Transverse colon (tissue), 4 donors: ENCODE measurements around the gene PPP1R3D. TPM values are rescaled to one million over a fixed set of nuclear protein-coding genes. Genes with fewer than 3 reads are reported as not detected.

Experiments
- DNase-seq: peaks from one replicate; pipeline ENCODE4 v3.0.0-alpha.2; 2019
- H3K27ac ChIP-seq, 4 donors: fragments of 200-600 bp; sonication (generic); 2 replicates each; pipeline ENCODE4 v1.5.1; 2016 to 2018; ENCODE audit warnings: inconsistent platforms in 4 of 4
- H3K27me3 ChIP-seq: fragments of 200-600 bp; sonication (generic); 2 replicates; pipeline ENCODE4 v1.5.1; 2017; ENCODE audit warnings: inconsistent platforms
- H3K36me3 ChIP-seq, 4 donors: fragments of 200-600 bp; sonication (generic); 2 replicates each; pipeline ENCODE4 v1.5.1; 2017 to 2019; ENCODE audit warnings: inconsistent platforms in 4 of 4
- H3K4me1 ChIP-seq, 4 donors: fragments of 200-600 bp; sonication (generic); 2 replicates each; pipeline ENCODE4 v1.5.1; 2017 to 2020; ENCODE audit warnings: inconsistent platforms in 4 of 4
- H3K4me3 ChIP-seq, 4 donors: fragments of 200-600 bp; sonication (generic); 1 replicate in 1 of 4; 2 replicates in 3 of 4; pipeline versions ENCODE4 v1.5.1 to v1.6.1; 2017 to 2019; ENCODE audit warnings: inconsistent platforms in 4 of 4
- H3K9me3 ChIP-seq, 2 donors: fragments of 200-600 bp; sonication (generic); 2 replicates each; pipeline ENCODE4 v1.5.1; 2017 to 2019; ENCODE audit warnings: inconsistent platforms in 2 of 2
- CTCF ChIP-seq, 5 experiments: fragments of 200-600 bp in 3 of 5; fragments of 450-650 bp in 2 of 5; sonication (generic) in 3 of 5; IDR thresholded peaks; 1 replicate in 2 of 5; 2 replicates in 3 of 5; pipeline ENCODE4 v1.5.1; 2016 to 2017; ENCODE audit warnings: antibody characterized with exemption in 5 of 5, inconsistent platforms in 3 of 5, mild to moderate bottlenecking in 2 of 5, moderate library complexity in 1 of 5
- EP300 ChIP-seq: sonication (generic); formaldehyde crosslinking; IDR thresholded peaks from one replicate; pipeline ENCODE4 v1.6.1; 2017; ENCODE audit warnings: antibody characterized with exemption, low read depth
- POLR2A ChIP-seq: fragments of 450-650 bp; IDR thresholded peaks from one replicate; pipeline ENCODE4 v1.6.1; 2016; ENCODE audit warnings: antibody characterized with exemption, mild to moderate bottlenecking, moderate library complexity
- POLR2AphosphoS5 ChIP-seq, 3 donors: sonication (generic); formaldehyde crosslinking; IDR thresholded peaks; one replicate each; pipeline ENCODE4 v1.6.1; 2016; ENCODE audit warnings: antibody characterized with exemption in 3 of 3
- WGBS, 2 donors: methylation state at CpG; one replicate each; pipeline ENCODE4 v1.1.5; 2018; ENCODE audit warnings: low coverage in 1 of 2; 5-methylcytosine and 5-hydroxymethylcytosine counted together
- in situ Hi-C, 4 donors: fragments of 200-750 bp; cut with MboI; loops; one replicate each; pipeline versions ENCODE4 v1.15.0 to v1.15.1; 2017; ENCODE audit warnings: low sequenced_read_pairs in 3 of 4, low pct_ligation_motif_present in 1 of 4, low pct_unique_long_range_greater_than_20kb in 1 of 4
- intact Hi-C: fragments of 100-400 bp; cut with DNase I; formaldehyde crosslinking; loops from one replicate; pipeline ENCODE4 v1.15.1; 2023; ENCODE audit warnings: low total_unique reads
- total RNA-seq, 4 donors: library from RNA; depleted of rRNA; stranded (reverse); fragments of >200 nt; gene quantifications; one replicate each; pipeline ENCODE4 v1.1.0, GENCODE V29; 2016

PPP1R3D gene
- total RNA-seq, 4 donors from 2014 or later = 6.0 to 17.6 (median 12.2) TPM

DNA sequence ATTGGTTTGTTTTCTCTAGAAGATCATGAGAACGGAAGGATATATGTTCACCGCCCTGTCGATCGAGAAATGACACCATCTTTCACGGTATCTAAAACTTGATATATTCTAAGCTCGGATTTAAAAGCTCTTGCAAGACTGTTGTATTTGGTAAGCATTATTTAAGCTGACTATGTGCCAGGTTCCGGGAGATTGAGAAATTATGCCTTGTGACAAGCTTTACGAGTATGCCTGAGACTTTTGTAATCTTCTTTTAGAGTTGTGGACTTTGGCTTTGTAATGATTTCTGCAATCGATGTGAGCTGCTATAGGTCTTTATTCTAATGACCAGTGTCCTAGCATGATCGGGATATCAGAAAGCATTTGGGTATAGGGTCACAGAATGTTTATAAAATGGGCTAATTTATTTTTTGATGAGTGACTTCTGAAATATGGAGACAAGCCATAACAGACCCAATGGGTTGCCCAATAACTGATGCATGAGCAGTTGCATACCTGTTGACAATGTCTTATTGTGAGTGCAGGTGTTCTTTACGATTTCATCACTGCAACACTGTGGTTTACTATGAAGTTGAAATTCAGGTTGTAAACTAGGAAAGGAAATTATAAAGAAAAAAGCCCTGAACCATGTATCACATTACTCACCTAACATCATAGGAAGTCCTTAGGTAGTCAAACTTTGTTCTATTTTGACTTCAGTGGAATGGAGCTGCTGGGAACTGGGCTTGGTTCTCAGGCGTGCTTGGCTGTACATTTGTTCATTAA, 32.1 kb upstream of the PPP1R3D start:
- Histone ChIP-seq H3K27me3 (no peaks in the 10 kb centered on the region), H3K4me1 (peaks cover 0 to 5% (median 2%) of the 10 kb centered on the region in 4 donors), H3K36me3 (no peaks in the 10 kb centered on the region), H3K4me3 (no peak overlapping the region), H3K9me3 (no peaks in the 10 kb centered on the region), H3K27ac (no peak overlapping the region)
- no peak for DNase-seq
- intact Hi-C loops (no loop called here), in situ Hi-C loops (no loop called here)
- WGBS, 2 donors = 58 to 63% methylated on average over 12 of the region's 12 CpGs
- TF ChIP-seq EP300 (no peak), CTCF (IDR thresholded peaks at IDR 0.05) (no peak), POLR2A (no peak), POLR2AphosphoS5 (IDR thresholded peaks at IDR 0.05) (no peak)

DNA sequence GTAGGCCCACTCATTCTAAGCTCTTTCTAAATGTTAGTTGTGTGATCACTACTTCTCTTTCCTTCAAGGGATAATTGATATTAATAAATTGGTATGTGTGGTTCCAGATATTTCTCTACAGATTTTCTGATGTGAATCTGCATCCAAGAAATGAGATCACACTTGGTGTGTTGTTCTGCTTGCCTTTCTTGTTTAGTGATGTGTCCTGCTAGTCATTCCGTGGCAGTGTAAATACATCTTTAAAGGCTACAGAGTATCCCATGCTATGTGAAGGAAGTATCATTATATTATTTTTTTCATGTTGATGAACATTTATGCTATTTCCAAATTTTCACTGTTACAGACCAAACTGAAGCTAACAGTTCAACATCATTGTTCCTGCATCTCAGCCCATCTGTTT, 31.3 kb upstream of the PPP1R3D start:
- H3K4me3 ChIP-seq = no peak overlapping the region

DNA sequence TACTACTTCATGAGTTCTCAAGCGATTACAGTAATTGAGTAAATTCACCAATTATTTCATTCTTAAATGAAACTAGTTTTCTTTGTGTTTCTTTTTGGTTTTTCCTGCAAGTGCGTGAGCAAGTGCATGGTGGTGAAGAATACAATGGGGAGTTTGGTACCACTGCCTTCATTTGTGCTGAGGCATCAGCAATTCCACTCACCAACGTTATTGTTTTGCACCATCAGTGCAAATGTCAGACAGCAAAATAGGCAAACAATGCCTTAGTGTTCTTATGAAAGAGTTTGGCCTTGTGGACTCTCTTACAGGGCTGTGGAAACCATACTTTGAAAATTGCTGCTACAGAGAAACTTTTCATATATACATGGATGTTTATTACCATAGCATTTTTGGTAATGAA, 26.3 kb upstream of the PPP1R3D start:
- in situ Hi-C loops = no loop called here
- Histone ChIP-seq H3K36me3 (no peaks in the 10 kb centered on the region), H3K27me3 (no peaks in the 10 kb centered on the region), H3K27ac (no peak overlapping the region), H3K4me3 (no peak overlapping the region), H3K9me3 (no peaks in the 10 kb centered on the region), H3K4me1 (peaks cover 0 to 3% (median 0%) of the 10 kb centered on the region in 4 donors)
- no peak for DNase-seq
- 77 to 79% methylated on average over 3 of the region's 3 CpGs for WGBS, 2 donors
- intact Hi-C loops = no loop called here
- TF ChIP-seq CTCF (IDR thresholded peaks at IDR 0.05) (no peak), POLR2A (no peak), POLR2AphosphoS5 (IDR thresholded peaks at IDR 0.05) (no peak), EP300 (no peak)

More for the DNA sequence above, 31.3 kb upstream of the PPP1R3D start:
- Histone ChIP-seq H3K9me3 (no peaks in the 10 kb centered on the region), H3K27me3 (no peaks in the 10 kb centered on the region), H3K36me3 (no peaks in the 10 kb centered on the region), H3K27ac (no peak overlapping the region), H3K4me1 (peaks cover 0 to 5% (median 2%) of the 10 kb centered on the region in 4 donors)
- WGBS, 2 donors = 71 to 81% methylated on average over 1 of the region's 1 CpG
- intact Hi-C loops (no loop called here), in situ Hi-C loops (no loop called here)
- DNase-seq = no peak
- no peak for TF ChIP-seq CTCF (IDR thresholded peaks at IDR 0.05)
- no peak for TF ChIP-seq EP300
- no peak for TF ChIP-seq POLR2AphosphoS5 (IDR thresholded peaks at IDR 0.05)
- TF ChIP-seq POLR2A = no peak

GRCh38 chr20:59962155-59962554, 22.1 kb upstream of the PPP1R3D start:
- intact Hi-C loops = no loop called here

More at GRCh38 chr20:59962155-59962554, 22.1 kb upstream of the PPP1R3D start:
- Histone ChIP-seq H3K4me3 (no peak overlapping the region), H3K27ac (no peak overlapping the region), H3K9me3 (no peaks in the 10 kb centered on the region), H3K36me3 (no peaks in the 10 kb centered on the region), H3K4me1 (peaks cover 0 to 2% (median 0%) of the 10 kb centered on the region in 4 donors), H3K27me3 (no peaks in the 10 kb centered on the region)
- WGBS, 2 donors = 69 to 85% methylated on average over 6 of the region's 6 CpGs
- TF ChIP-seq CTCF (IDR thresholded peaks at IDR 0.05) = no peak
- TF ChIP-seq EP300 = no peak
- no peak for TF ChIP-seq POLR2AphosphoS5 (IDR thresholded peaks at IDR 0.05)
- TF ChIP-seq POLR2A = no peak
- in situ Hi-C loops = no loop called here
- no peak for DNase-seq
